ENCODE data around the gene HPCAL1. TPM values are rescaled to one million over a fixed set of nuclear protein-coding genes. Genes with fewer than 3 reads are reported as not detected.

The HPCAL1 gene
- total RNA-seq, 2 experiments from 2014 or later, result 9.2 to 9.7 TPM

GRCh38 chr2:10335046-10335840, 32.5 kb downstream of the HPCAL1 start:
- no peak overlapping the region for H3K27ac ChIP-seq (ENCODE audit: low read depth, low read length, poor library complexity, severe bottlenecking)
- no peaks in the 10 kb centered on the region for H3K9me2 ChIP-seq (ENCODE audit: insufficient read depth, low read length)
- no peak overlapping the region for H2AFZ ChIP-seq (ENCODE audit: low read length)
- DNase-seq (ENCODE audit: low spot score), result no peak
- H3K79me2 ChIP-seq (ENCODE audit: insufficient read depth, low read depth, low read length), result no peaks in the 10 kb centered on the region; the same call in 1 of the 2 replicates
- TF ChIP-seq CTCF (conservative IDR thresholded peaks at IDR 0.05; ENCODE audit: low read length) (no peak), EZH2phosphoT487 (IDR thresholded peaks at IDR 0.05; ENCODE audit: borderline replicate concordance, low read depth, low read length) (no peak)
- no peaks in the 10 kb centered on the region for H4K20me1 ChIP-seq (ENCODE audit: insufficient read depth, low read length)
- H3K9me3 ChIP-seq (ENCODE audit: low read length), result no peaks in the 10 kb centered on the region
- ChIA-PET POLR2A (no interaction called here), CTCF (ENCODE audit: unreplicated experiment) (no interaction called here)
- H3K4me1 ChIP-seq (ENCODE audit: insufficient read depth, low read length, poor library complexity, severe bottlenecking), result peaks cover 33% of the 10 kb centered on the region
- no peak overlapping the region for H3K4me3 ChIP-seq (ENCODE audit: low read depth, low read length, poor library complexity, severe bottlenecking)
- intact Hi-C loops (cut with micrococcal nuclease; ENCODE audit: unreplicated experiment), result no loop called here
- H3K4me2 ChIP-seq (ENCODE audit: low read length), result no peak overlapping the region
- H3K36me3 ChIP-seq (ENCODE audit: insufficient read depth, low read length), result no peaks in the 10 kb centered on the region; the same call in 1 of the 2 replicates
- no TSS peak for BruUV-seq (replicated peaks)

GRCh38 chr2:10336283-10336682, 33.6 kb downstream of the HPCAL1 start:
- ChIA-PET CTCF (ENCODE audit: unreplicated experiment) (no interaction called here), POLR2A (no interaction called here)
- no TSS peak for BruUV-seq (replicated peaks)
- no peak for DNase-seq (ENCODE audit: low spot score)
- Histone ChIP-seq H3K4me1 (ENCODE audit: insufficient read depth, low read length, poor library complexity, severe bottlenecking) (peaks cover 22% of the 10 kb centered on the region), H4K20me1 (ENCODE audit: insufficient read depth, low read length) (no peaks in the 10 kb centered on the region), H3K4me3 (ENCODE audit: low read depth, low read length, poor library complexity, severe bottlenecking) (no peak overlapping the region), H3K36me3 (ENCODE audit: insufficient read depth, low read length) (no peaks in the 10 kb centered on the region; the same call in 1 of the 2 replicates), H3K4me2 (ENCODE audit: low read length) (no peak overlapping the region), H2AFZ (ENCODE audit: low read length) (no peak overlapping the region), H3K79me2 (ENCODE audit: insufficient read depth, low read depth, low read length) (no peaks in the 10 kb centered on the region), H3K9me2 (ENCODE audit: insufficient read depth, low read length) (no peaks in the 10 kb centered on the region), H3K9me3 (ENCODE audit: low read length) (no peaks in the 10 kb centered on the region), H3K27ac (ENCODE audit: low read depth, low read length, poor library complexity, severe bottlenecking) (no peak overlapping the region)
- intact Hi-C loops (cut with micrococcal nuclease; ENCODE audit: unreplicated experiment), result no loop called here
- TF ChIP-seq CTCF (conservative IDR thresholded peaks at IDR 0.05; ENCODE audit: low read length) (no peak), EZH2phosphoT487 (IDR thresholded peaks at IDR 0.05; ENCODE audit: borderline replicate concordance, low read depth, low read length) (no peak)

All from OCI-LY7 (cell line).